NCI-H2227 treated with DMSO at 0.1 percent for 48 hours (cell line): ENCODE data around the gene RSPRY1.

Experiments used
- DNase-seq: peaks from one replicate; lab custom pipeline; 2025; lab: John Stamatoyannopoulos, UW

The RSPRY1 gene

GRCh38 chr16:57185945-57186871, at the start of gene RSPRY1, which contains the start of gene PSME3IP1:
Gene RSPRY1 (plus strand): TSS chr16:57186329. CDS start chr16:57204659, 18,330 bp downstream.
Gene PSME3IP1 (minus strand): TSS chr16:57186039. CDS start chr16:57173854, 12,185 bp downstream.
- peak; percentile 94 for DNase-seq

DNA sequence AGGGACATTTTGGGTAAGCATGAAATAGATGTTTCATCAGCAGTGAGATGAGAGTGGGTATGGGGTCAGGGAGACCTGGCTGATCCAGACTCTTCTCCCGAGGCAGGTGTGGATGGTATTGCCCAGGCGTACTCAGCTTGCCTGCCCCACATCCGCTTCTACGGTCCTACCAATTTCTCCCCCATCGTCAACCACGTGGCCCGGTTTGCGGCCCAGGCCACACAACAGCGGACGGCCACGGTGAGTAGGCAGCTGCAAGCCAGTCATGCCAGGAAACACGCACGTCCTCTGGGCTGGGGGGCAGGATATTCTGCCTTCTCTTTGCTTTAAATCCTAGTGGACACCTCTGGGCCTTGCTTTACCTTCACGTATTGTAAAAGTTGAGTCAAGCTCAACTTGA, 49.1 kb upstream of the RSPRY1 start:
- DNase-seq, result no peak

DNA sequence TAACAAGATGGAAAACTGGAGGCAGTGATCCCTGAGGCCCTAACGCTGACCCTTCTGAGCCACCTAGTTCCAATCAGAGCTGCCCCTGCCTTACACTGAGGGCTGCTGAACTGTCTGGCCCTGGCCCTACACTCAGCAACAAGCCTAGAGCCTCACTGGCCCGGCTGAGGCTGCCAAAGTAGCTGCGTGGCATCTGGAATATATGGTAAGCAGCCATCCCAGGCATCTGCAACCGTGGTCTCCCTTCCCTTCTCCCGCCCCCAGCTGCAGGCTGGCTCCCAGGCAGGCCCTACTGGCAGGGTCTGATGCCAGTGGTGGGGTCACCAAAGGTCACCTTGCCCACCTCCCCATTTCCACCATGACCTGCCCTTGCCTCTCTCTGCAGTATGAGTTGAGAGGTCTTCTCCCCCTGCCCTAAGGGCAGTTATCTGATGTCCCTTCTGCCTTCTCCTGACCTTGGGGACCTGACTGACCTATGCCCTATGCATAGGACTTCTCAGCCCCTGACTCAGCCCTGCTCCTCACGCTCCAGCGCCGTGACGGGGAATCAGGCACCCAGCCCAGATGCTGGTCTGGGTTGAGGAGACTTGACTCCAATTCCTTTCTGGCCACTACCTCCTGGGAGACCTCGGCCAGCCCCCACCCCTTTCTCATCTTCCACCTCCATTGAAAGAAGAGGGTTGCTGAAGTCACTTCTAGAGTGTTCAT, 48.4 kb upstream of the RSPRY1 start:
- DNase-seq, result no peak

DNA sequence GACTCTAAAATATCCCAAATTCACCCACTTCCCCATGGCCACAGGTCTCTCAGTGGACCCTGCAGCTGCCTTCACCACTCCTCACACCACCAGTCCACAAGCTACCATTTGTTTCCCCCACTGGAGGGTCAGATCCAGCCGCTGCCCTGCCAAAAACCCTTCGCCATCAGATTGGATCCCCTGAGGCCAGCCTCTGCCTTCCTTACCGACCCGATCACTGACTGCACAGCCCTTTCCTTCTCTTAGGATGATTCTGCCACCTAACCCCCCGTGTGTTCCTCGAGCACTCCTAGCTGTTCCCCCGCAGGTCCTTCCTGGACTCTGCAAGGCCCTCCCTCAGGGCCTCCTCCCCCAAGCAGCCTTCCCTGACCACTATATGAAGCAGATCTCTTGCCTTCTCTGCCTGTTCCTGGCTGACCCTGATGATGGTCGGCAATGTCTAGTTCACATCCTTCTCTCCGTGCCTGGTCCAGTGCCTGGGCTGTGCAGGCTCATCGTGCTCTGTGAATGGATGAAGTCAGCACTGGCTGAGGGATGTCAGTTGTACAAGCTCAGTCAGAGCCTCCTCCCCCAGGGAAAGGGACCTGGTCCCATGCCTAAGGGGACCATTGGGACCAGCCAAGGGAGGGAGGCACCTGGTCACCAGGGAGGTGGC, 47.7 kb upstream of the RSPRY1 start:
- no peak for DNase-seq

GRCh38 chr16:57140931-57141668, 45.0 kb upstream of the RSPRY1 start:
- DNase-seq, result no peak

DNA sequence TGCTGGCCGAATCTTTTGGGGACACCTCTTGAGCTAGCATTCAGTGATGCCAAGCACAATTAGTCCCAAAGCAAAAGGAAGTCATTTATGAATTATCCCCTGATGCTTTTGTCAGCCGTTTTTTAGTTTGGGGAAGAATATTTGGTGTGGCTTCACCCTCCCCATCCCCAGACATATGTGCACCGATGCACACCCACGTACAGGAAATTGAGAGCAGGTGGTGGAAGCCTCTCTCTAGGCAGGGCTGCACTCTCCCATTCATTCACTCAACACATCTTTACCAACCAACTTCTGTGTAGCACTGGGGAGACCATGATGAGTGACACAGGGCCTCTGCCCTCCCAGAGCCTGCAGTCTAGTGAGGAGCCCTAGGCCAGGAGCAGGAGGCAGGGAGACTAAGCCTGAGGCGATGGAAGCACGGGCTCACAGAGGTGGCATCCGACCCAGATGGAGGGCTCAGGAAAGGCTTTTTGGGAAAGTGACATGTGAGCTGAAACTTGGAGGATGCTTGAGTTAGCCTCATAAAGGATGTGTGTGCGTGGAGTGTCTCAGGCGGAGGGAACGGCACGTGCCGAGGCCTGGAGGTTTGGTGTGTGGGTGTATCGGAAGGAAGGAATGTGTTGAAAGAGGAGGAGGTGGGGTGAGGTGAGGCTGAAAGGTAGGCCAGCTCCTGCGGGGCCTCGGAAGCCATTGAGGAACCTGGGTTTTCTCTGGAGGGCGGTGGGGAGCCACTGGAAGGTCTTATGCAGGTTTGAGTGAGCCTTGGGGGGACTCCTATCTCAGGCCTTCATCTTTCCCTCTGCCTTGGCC, 44.1 kb upstream of the RSPRY1 start:
- no peak for DNase-seq

DNA sequence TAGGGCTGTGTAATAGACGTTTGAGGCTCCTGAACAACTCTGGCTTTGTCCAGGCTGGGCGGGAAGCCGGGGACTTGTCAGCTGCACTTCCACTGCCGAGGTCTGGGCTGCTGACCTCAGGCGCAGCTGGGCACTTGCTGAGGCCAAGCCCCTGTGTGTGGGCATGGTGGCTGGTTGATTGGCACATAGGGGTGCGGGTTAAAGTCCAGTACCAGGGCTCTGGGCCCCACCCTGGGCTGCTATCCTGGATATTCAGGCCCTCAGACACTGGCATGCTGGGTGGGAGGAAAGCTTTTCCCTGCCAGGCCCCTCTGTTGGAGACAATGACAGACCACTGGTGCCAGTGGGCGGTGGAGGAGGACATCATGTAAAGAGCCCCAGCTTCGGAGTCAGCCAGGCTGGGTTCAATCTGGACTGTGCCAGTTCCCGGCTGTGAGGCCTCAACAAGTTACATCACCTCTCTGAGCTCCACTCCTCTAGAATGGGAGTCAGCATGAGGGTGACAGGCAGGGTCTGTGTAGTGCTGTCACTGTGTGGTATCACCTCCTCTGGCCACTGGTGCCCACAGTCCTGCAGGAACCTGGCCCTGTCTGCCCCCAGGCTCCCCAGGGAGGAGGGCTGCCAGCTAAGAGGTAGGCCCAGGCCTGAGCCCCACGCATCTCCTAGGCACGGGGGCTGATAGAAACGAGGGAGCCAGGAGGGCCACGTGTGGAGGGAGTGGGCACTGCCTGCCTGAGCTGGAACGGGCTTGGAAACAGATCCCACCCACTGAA, 42.8 kb upstream of the RSPRY1 start:
- DNase-seq, result no peak

- DNase-seq, result no peak
These were observed 42.1 kb upstream of the RSPRY1 start for GRCh38 chr16:57144027-57144426.

- DNase-seq, result no peak
These were observed 40.8 kb upstream of the RSPRY1 start for GRCh38 chr16:57145046-57146021.

DNA sequence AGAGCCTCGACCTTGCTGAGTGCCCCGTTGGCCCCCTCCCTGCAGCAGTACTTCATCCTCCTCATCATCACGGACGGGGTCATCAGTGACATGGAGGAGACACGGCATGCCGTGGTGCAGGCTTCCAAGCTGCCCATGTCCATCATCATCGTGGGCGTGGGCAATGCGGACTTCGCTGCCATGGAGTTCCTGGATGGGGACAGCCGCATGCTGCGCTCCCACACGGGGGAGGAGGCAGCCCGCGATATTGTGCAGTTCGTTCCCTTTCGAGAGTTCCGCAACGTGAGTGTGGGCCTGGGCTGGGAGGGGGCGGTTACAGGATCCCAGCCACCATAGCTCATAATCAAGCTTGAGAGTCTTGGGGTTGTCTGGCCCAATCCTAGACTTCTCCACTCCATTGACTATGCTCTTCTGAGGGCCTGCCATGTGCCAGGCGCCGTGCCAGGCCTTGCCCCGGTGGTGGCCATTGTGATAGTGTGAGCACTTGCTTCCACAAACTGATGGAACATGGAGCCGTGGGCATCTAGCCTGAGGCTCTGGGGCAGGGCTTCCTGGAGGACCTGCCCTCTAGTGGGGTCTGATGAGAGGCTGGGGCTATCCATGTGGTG, 40.0 kb upstream of the RSPRY1 start:
- DNase-seq, result no peak

- no peak for DNase-seq
These were observed 39.4 kb upstream of the RSPRY1 start for GRCh38 chr16:57146735-57147134.

DNA sequence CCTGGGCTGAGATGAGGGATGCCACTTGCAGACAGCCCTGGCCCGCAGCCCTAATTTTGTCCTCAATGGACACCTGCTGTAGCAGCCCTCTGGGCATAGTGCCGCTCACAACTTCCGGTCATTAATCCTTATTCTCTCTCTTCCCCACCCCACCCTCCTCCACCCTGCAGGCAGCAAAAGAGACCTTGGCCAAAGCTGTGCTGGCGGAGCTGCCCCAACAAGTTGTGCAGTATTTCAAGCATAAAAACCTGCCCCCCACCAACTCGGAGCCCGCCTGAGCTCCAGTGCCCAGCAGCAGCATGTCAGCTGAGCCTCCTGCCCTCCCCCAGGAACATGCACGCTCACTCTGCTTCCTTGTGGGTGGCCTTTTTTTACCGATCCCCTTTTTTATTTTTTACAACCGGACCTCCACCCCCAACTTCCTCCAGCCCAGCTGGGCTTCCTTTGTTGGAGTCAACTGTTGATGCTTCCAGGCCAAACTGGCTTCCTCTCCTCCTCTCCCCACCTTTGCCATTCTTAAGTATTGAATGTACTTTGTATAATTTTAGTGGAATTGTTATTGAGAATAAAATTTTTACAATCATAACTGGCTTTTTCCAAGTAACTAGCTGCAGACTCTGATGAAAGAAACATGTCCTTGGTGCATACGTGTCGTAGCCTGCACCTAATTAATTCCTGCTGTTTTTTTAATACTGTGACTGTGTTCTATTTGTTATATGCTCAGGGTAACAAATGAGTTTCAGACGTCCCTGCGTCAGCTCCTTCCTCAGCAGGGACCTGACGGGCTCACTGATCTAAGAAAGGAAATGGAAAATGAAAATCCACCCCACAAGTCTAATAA, 38.5 kb upstream of the RSPRY1 start:
- no peak for DNase-seq

GRCh38 chr16:57148481-57148880, 37.6 kb upstream of the RSPRY1 start:
- no peak for DNase-seq

GRCh38 chr16:57149391-57149790, 36.7 kb upstream of the RSPRY1 start:
- no peak for DNase-seq

- DNase-seq, result no peak
These were observed 35.3 kb upstream of the RSPRY1 start for GRCh38 chr16:57150682-57151330.

GRCh38 chr16:57151369-57151768, 34.8 kb upstream of the RSPRY1 start:
- DNase-seq, result no peak
